ENCODE results near the gene TFF1.

DNA sequence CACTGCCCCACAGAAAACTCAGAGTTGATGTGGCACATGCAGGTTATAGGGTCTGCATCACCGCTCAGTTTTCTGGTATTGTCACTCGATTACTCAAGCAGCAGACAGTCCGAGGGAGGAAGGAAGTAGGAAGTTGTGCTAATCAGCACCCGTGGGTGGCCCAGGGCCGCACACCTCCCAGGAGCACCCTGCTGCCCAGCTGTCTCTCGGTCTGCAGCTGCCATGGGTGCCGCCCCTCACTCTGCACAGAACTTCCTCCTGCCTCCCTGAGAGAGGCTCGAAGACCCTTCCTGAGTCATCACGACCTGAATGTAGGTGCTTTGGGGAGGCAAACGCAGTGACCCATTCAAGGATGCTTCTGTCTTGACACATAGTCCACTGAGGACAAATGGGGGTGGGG is 47.0 kb downstream of the TFF1 start:
- no peak for TF ChIP-seq EZH2 (IDR thresholded peaks at IDR 0.05)
- TF ChIP-seq POLR2AphosphoS5 (IDR thresholded peaks at IDR 0.05; ENCODE audit: borderline replicate concordance, low read depth, low read length), result no peak
